H9 (cell line): ENCODE data around the gene RAD51. TPM values are rescaled to one million over a fixed set of nuclear protein-coding genes. Genes with fewer than 3 reads are reported as not detected.

ENCODE experiments used
- DNase-seq: peaks from one replicate; pipeline ENCODE4 v3.0.0-alpha.2; 2017
- H2AFZ ChIP-seq: one replicate; pipeline ENCODE4 v1.6.1; 2013; ENCODE audit warnings: mild to moderate bottlenecking, low read length, control low read depth, moderate library complexity
- H2AK5ac ChIP-seq: 2 replicates; pipeline ENCODE4 v1.6.1; 2013; ENCODE audit warnings: low read length, control low read depth, mixed read lengths; ENCODE audit not compliant: insufficient read length
- H2BK120ac ChIP-seq: one replicate; pipeline ENCODE4 v1.6.1; 2013; ENCODE audit warnings: low read depth, mild to moderate bottlenecking, low read length, control low read depth, inconsistent platforms; ENCODE audit not compliant: poor library complexity, severe bottlenecking
- H2BK12ac ChIP-seq: 2 replicates; pipeline ENCODE4 v1.6.1; 2013; ENCODE audit warnings: low read length, control low read depth, mixed read lengths, low read depth; ENCODE audit not compliant: insufficient read length
- H2BK15ac ChIP-seq: 2 replicates; pipeline ENCODE4 v1.6.1; 2013; ENCODE audit warnings: low read depth, low read length, control low read depth
- H2BK20ac ChIP-seq: one replicate; pipeline ENCODE4 v1.6.1; 2013; ENCODE audit warnings: low read depth, mild to moderate bottlenecking, low read length, control low read depth, inconsistent platforms; ENCODE audit not compliant: poor library complexity, severe bottlenecking
- H2BK5ac ChIP-seq: 2 replicates; pipeline ENCODE4 v1.6.1; 2013; ENCODE audit warnings: low read length, control low read depth, mixed read lengths; ENCODE audit not compliant: insufficient read length
- H3K14ac ChIP-seq: 2 replicates; pipeline ENCODE4 v1.6.1; 2013; ENCODE audit warnings: low read length, control low read depth; ENCODE audit not compliant: insufficient read depth
- H3K18ac ChIP-seq: 2 replicates; pipeline ENCODE4 v1.6.1; 2013; ENCODE audit warnings: low read depth, mild to moderate bottlenecking, mixed read lengths, low read length, control low read depth; ENCODE audit not compliant: insufficient read length
- H3K23ac ChIP-seq: 2 replicates; pipeline ENCODE4 v1.6.1; 2013; ENCODE audit warnings: low read length, control low read depth, mixed read lengths, low read depth; ENCODE audit not compliant: insufficient read length
- H3K23me2 ChIP-seq: 2 replicates; pipeline ENCODE4 v1.6.1; 2013; ENCODE audit warnings: low read depth, mild to moderate bottlenecking, mixed read lengths, low read length, control low read depth; ENCODE audit not compliant: insufficient read length, poor library complexity, severe bottlenecking
- H3K27ac ChIP-seq: 2 replicates; pipeline ENCODE4 v1.5.1; 2013; ENCODE audit warnings: low read length, control low read depth, mixed read lengths, low read depth; ENCODE audit not compliant: insufficient read length
- H3K27me3 ChIP-seq: 2 replicates; pipeline ENCODE4 v1.6.1; 2013; ENCODE audit warnings: low read length, control low read depth, inconsistent platforms; ENCODE audit not compliant: insufficient read depth
- H3K4ac ChIP-seq: 2 replicates; pipeline ENCODE4 v1.6.1; 2013; ENCODE audit warnings: low read depth, mild to moderate bottlenecking, control low read depth, inconsistent platforms, low read length, moderate library complexity
- H3K4me1 ChIP-seq: 2 replicates; pipeline ENCODE4 v1.6.1; 2013; ENCODE audit warnings: low read length, control low read depth, inconsistent platforms; ENCODE audit not compliant: insufficient read depth
- H3K4me2 ChIP-seq: 2 replicates; pipeline ENCODE4 v1.6.1; 2013; ENCODE audit warnings: low read length, control low read depth, mixed read lengths; ENCODE audit not compliant: insufficient read length, insufficient read depth
- H3K56ac ChIP-seq: 2 replicates; pipeline ENCODE4 v1.6.1; 2013; ENCODE audit warnings: low read depth, mild to moderate bottlenecking, mixed read lengths, low read length, control low read depth; ENCODE audit not compliant: insufficient read length
- H3K79me1 ChIP-seq: 2 replicates; pipeline ENCODE4 v1.6.1; 2013; ENCODE audit warnings: low read depth, mild to moderate bottlenecking, moderate library complexity, low read length, control low read depth, inconsistent platforms; ENCODE audit not compliant: insufficient read depth, poor library complexity, severe bottlenecking
- H3K79me2 ChIP-seq: 2 replicates; pipeline ENCODE4 v1.6.1; 2013; ENCODE audit warnings: low read length, control low read depth, inconsistent platforms; ENCODE audit not compliant: insufficient read depth
- H3K9ac ChIP-seq: 2 replicates; pipeline ENCODE4 v1.6.1; 2013; ENCODE audit warnings: low read length, control low read depth, mixed read lengths; ENCODE audit not compliant: insufficient read length; ENCODE audit errors: extremely low read depth
- H3K9me3 ChIP-seq: one replicate; pipeline ENCODE4 v1.6.1; 2013; ENCODE audit warnings: low read depth, low read length, inconsistent platforms; ENCODE audit not compliant: control insufficient read depth
- H3T11ph ChIP-seq: one replicate; pipeline ENCODE4 v1.6.1; 2013; ENCODE audit warnings: mild to moderate bottlenecking, low read length, control low read depth, inconsistent platforms
- H4K20me1 ChIP-seq: one replicate; pipeline ENCODE4 v1.6.1; 2013; ENCODE audit not compliant: control insufficient read depth, insufficient read length, insufficient read depth
- H4K5ac ChIP-seq: 2 replicates; pipeline ENCODE4 v1.6.1; 2013; ENCODE audit warnings: low read depth, mild to moderate bottlenecking, mixed read lengths, low read length, control low read depth; ENCODE audit not compliant: insufficient read length
- H4K8ac ChIP-seq: replicated peaks from 2 replicates; pipeline ENCODE4 v1.6.1; 2013; ENCODE audit warnings: low read length, control low read depth, mixed read lengths, low read depth; ENCODE audit not compliant: insufficient read length
- H4K91ac ChIP-seq: 2 replicates; pipeline ENCODE4 v1.6.1; 2013; ENCODE audit warnings: low read depth, mild to moderate bottlenecking, moderate library complexity, mixed read lengths, low read length, control low read depth; ENCODE audit not compliant: insufficient read length
- H3K27ac Mint-ChIP-seq, 3 experiments: 2 replicates in 2 of 3; 3 replicates in 1 of 3; pipeline ENCODE4 v1.8.0; 2020 to 2021; ENCODE audit warnings: mixed read lengths in 3 of 3, mild to moderate bottlenecking in 1 of 3, moderate library complexity in 1 of 3
- H3K27me3 Mint-ChIP-seq: 2 replicates; pipeline ENCODE4 v1.8.0; 2021; ENCODE audit warnings: low read depth, mild to moderate bottlenecking, moderate library complexity, mixed read lengths
- H3K36me3 Mint-ChIP-seq, 3 experiments: 2 replicates in 2 of 3; 3 replicates in 1 of 3; pipeline ENCODE4 v1.8.0; 2020 to 2021; ENCODE audit warnings: low read depth in 3 of 3, mixed read lengths in 3 of 3; ENCODE audit not compliant: insufficient read depth in 1 of 3
- H3K4me1 Mint-ChIP-seq, 2 experiments: 2 replicates each; pipeline ENCODE4 v1.8.0; 2020; ENCODE audit warnings: mixed read lengths in 2 of 2
- H3K4me3 Mint-ChIP-seq, 2 experiments: 2 replicates in 1 of 2; 3 replicates in 1 of 2; pipeline ENCODE4 v1.8.0; 2020 to 2021; ENCODE audit warnings: mild to moderate bottlenecking in 2 of 2, mixed read lengths in 2 of 2, moderate library complexity in 1 of 2
- H3K9me3 Mint-ChIP-seq, 2 experiments: 2 replicates in 1 of 2; 3 replicates in 1 of 2; pipeline ENCODE4 v1.8.0; 2020; ENCODE audit warnings: mild to moderate bottlenecking in 2 of 2, mixed read lengths in 2 of 2, moderate library complexity in 1 of 2
- CTCF ChIP-seq: fragments of 200-600 bp; sonication (generic); conservative IDR thresholded peaks from 3 replicates; pipeline ENCODE4 v1.8.0; 2021; ENCODE audit warnings: antibody characterized with exemption, mild to moderate bottlenecking
- WGBS: extraction: QIAGEN DNeasy Blood & Tissue Kit; methylation state at CpG from one replicate; pipeline ENCODE4 v1.1.7; 2013; ENCODE audit warnings: missing lambda C conversion rate, low lambda C conversion rate, mixed read lengths; ENCODE audit not compliant: insufficient read length; ENCODE audit errors: extremely low coverage; 5-methylcytosine and 5-hydroxymethylcytosine counted together
- total RNA-seq: library from RNA; stranded (reverse); gene quantifications from 2 replicates; pipeline ENCODE4 v1.2.1, GENCODE V29; 2021

Gene RAD51
- total RNA-seq, 1 experiment from 2014 or later = 39.2 TPM

- Histone ChIP-seq H2BK120ac (no peak overlapping the region), H3K23ac (no peak overlapping the region)
These were observed 11.1 kb downstream of the RAD51 start for GRCh38 chr15:40706121-40706520.

More at GRCh38 chr15:40706121-40706520, 11.1 kb downstream of the RAD51 start:
- H3K18ac ChIP-seq = no peak overlapping the region
- no peaks in the 10 kb centered on the region for H3K79me1 ChIP-seq
- H4K8ac ChIP-seq = no peak overlapping the region
- H2AK5ac ChIP-seq = no peak overlapping the region
- H4K5ac ChIP-seq = no peak overlapping the region
- no peak overlapping the region for H4K91ac ChIP-seq
- no peaks in the 10 kb centered on the region for H4K20me1 ChIP-seq
- no peaks in the 10 kb centered on the region for H3K9me3 ChIP-seq
- no peak overlapping the region for H2BK12ac ChIP-seq
- H2AFZ ChIP-seq = no peak overlapping the region
- no peak overlapping the region for H3K4me3 Mint-ChIP-seq
- no peaks in the 10 kb centered on the region for H3K23me2 ChIP-seq
- H3K4me1 Mint-ChIP-seq = no peaks in the 10 kb centered on the region
- no peak overlapping the region for H3K27ac ChIP-seq
- H3K27me3 ChIP-seq = no peaks in the 10 kb centered on the region
- peaks cover 34 to 69% (median 68%) of the 10 kb centered on the region in 3 experiments; a peak in 6 of 7 replicates for H3K36me3 Mint-ChIP-seq
- H3K4me1 ChIP-seq = no peaks in the 10 kb centered on the region
- no peak for TF ChIP-seq CTCF
- H2BK5ac ChIP-seq = no peak overlapping the region
- no CpG with 5 or more reads among the region's 2 CpGs for WGBS
- no peak overlapping the region for H3K56ac ChIP-seq
- no peak overlapping the region for H3T11ph ChIP-seq
- H3K14ac ChIP-seq = no peak overlapping the region
- DNase-seq = no peak
- H2BK15ac ChIP-seq = no peak overlapping the region
- no peak overlapping the region for H3K4ac ChIP-seq
- H3K27me3 Mint-ChIP-seq = no peaks in the 10 kb centered on the region
- no peak overlapping the region for H3K9ac ChIP-seq
- H3K79me2 ChIP-seq = no peaks in the 10 kb centered on the region
- no peak overlapping the region for H2BK20ac ChIP-seq
- no peak overlapping the region for H3K27ac Mint-ChIP-seq
- no peaks in the 10 kb centered on the region for H3K9me3 Mint-ChIP-seq
- H3K4me2 ChIP-seq = no peak overlapping the region
